PFSK-1 (cell line): ENCODE results near the gene METTL22.

ENCODE experiments used
- POLR2AphosphoS5 ChIP-seq: IDR thresholded peaks from 2 replicates; pipeline ENCODE4 v1.6.1; 2012; ENCODE audit warnings: low read depth, mild to moderate bottlenecking, control low read depth, low read length, moderate library complexity
- TAF1 ChIP-seq: IDR thresholded peaks from 2 replicates; pipeline ENCODE4 v1.6.1; 2012; ENCODE audit warnings: low read length, control low read depth, borderline replicate concordance; ENCODE audit not compliant: insufficient read depth
- TF ChIP-seq, protein P1 (sequence below), 2 experiments: IDR thresholded peaks; 2 replicates each; pipeline versions ENCODE4 v1.6.1 to v1.8.0; 2011 to 2012; ENCODE audit warnings: low read depth in 2 of 2, low read length in 2 of 2, control low read depth in 1 of 2, inconsistent platforms in 1 of 2, mild to moderate bottlenecking in 1 of 2, moderate library complexity in 1 of 2; ENCODE audit not compliant: insufficient read depth in 1 of 2

DNA sequence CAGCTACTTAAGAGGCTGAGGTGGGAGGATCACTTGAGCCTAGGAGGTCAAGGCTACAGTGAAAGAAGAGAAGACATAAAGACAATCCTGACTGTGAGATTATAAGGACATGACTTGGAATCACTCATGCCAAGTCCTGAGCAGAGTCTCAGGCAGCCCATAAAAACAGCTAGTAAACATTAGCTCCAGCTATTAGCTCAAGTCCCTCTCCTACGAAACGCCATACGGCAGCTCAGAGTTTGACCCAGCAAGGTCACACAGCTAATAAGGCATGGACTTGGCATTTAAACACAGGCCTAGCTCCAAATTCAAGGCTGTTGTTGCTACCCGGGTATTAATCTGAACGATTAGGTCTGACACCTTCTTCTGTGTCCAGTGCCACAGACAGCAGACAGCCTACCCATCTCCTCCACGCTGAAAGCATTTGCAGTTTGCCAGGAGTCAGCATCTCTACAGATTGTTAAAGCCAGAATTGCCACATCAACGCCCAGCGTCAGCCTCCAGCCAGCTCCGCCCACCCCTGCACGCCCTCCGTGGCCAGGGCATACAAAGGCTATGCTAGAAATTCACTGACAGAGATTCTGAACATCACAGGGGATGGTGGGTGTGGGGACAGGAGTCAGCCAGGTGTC lies 21.2 kb upstream of the METTL22 start:
- TF ChIP-seq POLR2AphosphoS5 (no peak), TAF1 (no peak)
- TF ChIP-seq, protein P1, sequence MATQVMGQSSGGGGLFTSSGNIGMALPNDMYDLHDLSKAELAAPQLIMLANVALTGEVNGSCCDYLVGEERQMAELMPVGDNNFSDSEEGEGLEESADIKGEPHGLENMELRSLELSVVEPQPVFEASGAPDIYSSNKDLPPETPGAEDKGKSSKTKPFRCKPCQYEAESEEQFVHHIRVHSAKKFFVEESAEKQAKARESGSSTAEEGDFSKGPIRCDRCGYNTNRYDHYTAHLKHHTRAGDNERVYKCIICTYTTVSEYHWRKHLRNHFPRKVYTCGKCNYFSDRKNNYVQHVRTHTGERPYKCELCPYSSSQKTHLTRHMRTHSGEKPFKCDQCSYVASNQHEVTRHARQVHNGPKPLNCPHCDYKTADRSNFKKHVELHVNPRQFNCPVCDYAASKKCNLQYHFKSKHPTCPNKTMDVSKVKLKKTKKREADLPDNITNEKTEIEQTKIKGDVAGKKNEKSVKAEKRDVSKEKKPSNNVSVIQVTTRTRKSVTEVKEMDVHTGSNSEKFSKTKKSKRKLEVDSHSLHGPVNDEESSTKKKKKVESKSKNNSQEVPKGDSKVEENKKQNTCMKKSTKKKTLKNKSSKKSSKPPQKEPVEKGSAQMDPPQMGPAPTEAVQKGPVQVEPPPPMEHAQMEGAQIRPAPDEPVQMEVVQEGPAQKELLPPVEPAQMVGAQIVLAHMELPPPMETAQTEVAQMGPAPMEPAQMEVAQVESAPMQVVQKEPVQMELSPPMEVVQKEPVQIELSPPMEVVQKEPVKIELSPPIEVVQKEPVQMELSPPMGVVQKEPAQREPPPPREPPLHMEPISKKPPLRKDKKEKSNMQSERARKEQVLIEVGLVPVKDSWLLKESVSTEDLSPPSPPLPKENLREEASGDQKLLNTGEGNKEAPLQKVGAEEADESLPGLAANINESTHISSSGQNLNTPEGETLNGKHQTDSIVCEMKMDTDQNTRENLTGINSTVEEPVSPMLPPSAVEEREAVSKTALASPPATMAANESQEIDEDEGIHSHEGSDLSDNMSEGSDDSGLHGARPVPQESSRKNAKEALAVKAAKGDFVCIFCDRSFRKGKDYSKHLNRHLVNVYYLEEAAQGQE (IDR thresholded peaks at IDR 0.05; ENCODE audit: insufficient read depth in 1 of 2, low read depth in 2 of 2, low read length in 2 of 2) = no peak
